DMS79 (cell line): ENCODE data around the gene ATXN7L1.

ENCODE experiments used
- DNase-seq: peaks from one replicate; lab custom pipeline; 2025; lab: John Stamatoyannopoulos, UW

The ATXN7L1 gene

DNA sequence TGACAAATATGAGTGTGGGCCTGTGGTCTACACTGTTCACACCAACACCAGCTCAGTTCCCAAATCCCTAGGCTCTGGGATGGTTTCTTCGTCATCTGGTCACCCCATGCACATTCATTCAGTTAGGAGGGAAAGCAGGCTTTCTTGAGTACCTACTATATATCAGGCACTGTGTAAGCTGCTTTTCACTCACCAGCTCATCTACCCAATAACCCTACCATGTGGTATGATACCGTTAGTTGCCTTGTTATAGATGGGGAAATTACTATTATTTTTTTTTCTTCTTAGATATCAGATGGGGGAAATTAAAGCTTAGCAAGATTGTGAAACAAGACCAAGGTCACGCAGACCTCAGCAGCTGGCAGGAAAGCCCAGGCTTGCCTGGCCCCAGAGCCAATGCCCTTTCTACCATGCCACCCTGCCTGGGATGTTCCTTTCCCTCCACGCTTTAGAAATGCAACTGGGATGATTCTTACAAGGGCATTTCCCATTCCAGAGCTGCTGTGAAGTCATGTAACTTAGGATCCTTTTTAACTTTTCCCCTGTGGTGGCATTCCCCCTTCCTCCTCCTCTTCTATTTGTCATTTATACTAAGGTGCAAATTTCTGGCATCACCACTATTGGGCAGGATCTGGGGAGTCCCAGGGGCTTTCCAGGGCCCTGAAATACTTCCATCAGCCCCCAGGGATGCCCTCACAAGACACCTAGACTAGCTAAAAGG, 202.0 kb downstream of the ATXN7L1 start:
- DNase-seq = no peak

DNA sequence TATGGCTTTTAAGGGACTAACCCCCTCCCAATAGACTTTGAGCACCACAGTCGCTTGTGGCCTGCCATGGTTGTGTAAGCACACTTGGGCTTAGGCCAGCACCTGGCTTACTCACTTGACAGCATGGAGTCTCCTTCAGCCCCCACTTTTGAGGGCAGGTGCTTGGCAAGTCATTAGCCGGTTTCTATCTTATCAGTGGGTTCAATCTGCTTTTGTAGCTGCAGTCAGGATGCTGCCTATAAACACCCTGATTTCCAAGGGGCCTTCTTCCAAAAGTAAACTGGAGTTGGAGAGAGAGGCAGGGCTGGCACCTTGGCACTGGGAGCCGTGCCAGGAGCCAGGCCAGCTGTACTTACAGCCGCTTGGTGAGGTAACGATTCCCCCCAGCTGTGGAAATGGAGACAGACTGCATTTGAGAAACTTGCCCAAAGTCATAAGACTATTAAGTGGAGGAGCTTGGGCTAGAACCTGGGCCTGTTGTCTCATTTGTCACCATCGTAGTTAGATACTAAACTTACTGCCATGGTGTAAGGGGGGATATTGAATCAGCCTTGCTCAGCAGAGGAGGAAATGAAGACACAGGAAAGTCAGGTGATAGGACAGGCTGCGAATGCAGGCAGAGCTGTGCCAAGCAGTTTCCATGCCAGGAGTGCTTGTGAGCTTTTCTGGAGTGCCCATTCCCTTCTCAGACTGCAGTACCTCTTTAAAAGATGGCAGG, 202.9 kb downstream of the ATXN7L1 start:
- DNase-seq = peak; percentile 99

DNA sequence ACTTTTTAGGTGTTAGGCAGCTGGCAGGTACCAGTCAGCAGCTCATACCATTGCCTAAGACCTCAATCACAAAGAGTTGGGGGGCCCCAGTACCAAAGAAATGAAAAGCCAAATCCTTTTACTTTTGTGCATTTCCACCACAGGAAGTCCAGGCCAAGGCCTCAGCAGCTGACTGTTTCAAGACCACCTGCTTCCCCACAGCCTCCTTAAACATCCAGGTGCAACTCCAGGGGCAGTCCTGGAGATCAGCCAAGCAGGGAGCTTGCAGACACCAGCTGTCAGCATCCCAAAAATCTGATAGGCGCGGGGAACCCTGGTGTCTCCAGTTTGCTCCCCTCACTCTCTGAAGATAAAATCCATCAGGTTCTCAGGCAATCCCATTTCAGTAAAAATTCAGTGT, 203.6 kb downstream of the ATXN7L1 start:
- peak; percentile 82 for DNase-seq

DNA sequence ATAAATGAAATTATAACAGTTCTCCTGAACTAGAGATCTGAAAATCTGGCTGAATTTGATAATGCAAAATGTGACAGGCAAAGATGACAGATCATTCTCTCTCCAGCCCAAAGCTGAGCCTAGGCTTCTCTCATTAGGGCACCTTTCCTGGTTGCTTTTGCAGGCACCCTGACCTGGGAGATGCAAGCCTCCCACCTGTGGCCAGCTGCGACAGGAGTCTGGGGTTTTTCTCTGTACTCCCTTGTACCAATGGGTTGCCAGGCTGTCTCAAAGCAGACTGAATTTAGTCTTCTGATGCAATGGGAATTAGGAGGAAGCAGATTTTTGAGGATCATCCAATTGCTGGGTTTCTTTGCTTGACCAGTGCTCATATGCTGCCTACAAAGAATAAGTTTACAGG, 210.1 kb downstream of the ATXN7L1 start:
- DNase-seq = no peak

DNA sequence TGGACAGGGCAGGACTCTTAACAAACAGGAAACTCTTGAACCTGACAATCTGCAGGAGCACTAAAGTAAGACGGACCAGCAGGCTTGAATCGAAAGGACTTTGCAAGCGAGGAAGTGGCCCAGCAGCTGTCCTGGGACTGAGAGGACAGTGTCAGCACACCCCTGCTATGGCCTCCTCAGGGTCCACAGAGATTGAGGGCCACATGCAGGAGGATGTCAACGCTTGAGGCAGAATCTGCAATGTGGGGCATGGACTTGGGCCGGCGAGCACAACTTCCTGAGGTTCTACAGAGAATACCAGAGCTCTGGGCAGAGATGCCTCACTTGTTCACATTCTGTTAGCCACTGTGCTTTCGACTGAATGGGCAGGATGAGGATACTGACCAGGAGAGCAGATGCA, 210.7 kb downstream of the ATXN7L1 start:
- DNase-seq = no peak

DNA sequence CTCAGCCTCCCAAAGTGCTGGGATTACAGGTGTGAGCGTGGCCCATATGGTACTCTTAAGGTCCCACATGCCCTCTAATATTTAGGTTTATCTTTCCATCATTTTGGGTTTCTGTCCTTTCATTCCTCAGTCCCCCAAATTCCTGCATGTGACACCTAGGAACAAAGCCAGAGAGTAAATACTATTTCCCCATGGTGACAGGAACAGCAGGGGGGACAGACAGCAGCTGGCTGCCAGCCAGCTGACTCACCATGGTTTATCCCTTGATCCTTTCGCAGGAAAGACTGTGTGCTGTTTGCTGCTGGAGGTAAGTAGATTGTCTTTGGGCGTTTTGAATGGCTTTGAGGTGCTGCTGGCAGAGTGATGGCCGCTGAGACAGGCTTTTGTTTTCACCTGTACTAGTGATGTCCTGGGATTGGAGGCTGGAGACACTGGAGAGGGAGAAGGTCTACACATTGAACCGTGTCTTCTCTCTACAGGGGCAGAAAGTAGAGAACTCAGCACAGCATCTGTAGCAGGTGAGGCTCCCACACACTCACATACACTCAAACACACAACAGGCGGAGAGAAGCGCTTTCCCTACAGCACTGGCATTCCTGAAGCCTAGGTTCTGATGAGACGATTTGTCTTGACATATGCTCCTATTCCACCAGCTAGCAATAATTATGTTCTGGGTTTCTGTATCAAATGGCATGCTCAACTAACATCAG, 211.4 kb downstream of the ATXN7L1 start:
- peak; percentile 72 for DNase-seq

DNA sequence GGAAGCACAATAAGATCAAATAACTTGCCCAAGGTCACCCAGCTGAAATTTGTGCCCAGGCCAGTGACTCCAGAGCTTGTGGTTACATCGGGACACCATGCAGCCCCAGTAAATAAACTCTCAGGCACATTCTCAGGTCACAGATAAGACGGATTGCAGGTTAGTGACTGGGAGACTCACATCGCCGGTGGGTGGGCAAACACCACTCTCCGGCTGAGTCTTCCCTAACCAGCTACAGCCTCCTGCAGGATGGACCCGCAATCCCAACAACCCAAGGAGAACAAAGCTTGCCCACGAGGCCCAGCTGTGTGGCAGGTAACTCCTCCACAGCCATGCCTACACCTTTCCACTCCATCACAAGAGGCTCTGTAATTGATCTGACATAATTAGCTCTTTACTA, 213.4 kb downstream of the ATXN7L1 start:
- no peak for DNase-seq

DNA sequence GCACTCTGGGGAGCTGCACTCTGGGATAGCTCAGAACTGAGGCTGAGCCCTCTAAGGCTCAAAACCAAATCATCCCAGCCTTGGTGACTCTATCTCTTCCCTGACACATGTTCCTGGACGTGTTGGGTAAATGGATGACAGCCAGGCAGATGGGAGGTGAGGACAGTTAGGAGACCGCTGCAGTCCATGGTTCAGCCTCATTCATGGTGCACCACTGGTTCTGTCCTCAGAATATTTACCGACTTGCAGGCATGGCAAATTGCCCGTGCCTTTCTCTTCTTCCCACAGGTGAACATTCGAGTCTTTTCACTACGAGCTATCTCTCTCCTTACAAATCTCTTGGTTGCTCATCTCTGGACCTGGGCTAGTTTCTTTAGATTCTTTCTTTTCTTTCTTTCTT, 214.8 kb downstream of the ATXN7L1 start:
- no peak for DNase-seq

DNA sequence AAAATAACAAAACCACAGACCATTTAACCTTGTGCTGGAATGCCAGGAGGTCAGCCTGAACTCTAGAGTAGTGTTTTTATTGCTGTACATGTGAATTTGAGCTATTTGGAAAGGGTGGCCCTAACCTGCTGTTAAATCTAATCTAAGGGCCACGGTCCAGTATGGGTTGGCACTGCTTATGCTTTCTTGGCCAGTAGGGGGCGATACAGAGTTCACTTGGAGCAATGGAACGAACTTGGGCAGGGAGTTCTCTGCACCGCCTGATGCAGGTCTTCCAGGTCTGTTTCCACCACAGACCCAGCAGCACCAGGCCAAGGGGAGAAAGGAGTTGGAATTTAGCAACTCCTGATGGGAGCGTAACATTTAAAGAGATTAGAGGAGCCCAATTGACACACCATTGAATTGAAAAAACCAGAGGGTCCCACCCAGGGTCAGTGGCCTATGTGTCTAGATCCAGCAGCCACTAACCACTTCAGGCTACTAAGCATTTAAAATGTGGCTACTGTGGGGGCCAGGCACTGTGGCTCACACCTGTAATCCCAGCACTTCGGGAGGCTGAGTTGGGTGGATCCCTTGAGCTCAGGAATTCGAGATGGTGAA, 219.4 kb downstream of the ATXN7L1 start:
- DNase-seq = no peak

DNA sequence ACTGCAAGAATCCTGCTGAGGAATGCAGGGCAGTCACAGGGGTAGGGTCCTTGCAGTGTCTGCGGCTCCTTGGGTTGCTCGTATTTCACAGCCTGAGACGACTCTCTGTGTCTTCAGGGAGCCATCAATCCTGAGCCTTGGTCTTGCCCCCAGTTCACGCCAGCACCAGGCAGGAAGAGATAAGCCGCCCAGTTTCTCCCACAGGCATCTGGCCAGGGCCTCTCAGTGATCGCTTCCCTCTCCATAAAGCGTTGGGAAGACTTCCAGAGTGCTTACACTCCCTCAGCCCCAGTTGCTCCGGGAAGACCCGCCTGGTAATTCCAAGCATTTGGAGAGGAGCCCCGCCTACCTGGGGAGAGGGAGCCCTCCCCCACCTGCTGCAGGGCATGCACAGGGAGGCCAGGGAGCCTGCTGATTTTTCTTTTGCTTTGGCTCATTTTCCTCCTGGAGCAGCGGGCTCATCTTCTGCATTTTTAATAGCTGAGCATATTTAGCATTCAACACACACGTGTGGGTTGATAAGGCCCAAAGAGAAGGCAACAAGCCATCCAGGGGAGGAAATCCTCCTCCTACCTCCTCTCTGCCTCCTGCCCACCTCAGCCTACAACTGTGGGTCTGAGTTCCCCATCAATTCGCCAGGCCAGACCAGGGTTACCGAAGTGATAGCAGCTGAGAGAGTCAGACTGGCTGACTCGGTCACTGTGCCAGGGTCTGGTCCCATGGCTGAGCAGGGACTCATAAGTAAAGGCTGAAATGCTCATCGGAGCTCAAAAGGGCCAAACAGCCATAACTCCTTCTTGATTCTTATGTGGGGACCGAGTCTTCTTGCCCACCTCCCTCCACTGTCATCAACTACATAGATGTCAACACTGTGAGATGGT, 220.7 kb downstream of the ATXN7L1 start:
- no peak for DNase-seq

DNA sequence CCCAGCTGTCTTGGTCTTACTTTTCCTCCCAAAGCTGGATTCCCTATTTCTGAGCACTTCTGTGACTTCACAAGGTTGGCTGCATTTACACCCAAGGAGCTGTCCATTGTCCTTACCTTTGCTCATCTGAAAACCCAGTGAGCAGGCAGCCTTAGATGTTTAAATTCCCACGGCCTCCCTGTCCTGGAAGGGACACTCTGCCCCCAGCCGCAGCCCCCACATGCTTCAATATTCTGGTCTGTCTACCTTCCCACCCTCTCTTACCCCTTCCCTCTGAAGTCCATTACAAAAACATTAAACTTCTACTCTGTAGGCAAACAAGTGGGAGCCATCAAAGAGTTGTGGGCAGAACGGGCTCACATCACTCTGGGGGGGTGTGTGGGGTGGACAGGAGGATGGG, 221.3 kb downstream of the ATXN7L1 start:
- DNase-seq = no peak

DNA sequence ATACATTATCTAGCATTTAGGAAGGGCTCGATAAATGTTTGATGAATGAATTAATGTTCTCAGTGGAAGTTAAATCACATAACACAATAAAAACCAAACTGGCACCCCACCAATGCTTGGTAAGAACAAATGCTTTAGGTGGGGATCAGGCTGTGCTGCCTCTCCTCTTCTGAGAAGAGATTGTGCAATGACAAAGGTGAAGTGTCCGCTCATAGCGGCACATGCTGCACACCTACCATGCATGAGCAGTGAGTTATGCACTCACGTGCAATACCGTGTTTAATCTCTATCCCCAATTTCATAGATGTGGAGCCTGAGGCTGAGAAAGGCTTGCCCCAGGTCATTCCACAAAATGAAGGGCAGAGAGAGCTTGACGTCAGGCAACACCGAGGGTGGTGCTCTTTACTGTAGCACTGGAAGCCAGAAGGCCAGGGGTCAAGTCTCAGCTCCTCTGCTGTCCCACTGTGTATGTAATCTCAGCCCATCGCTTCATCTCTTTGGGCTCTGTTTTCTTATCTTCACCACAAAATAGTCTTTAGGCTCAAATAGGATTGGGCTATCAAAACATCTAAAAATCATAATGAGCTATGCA, 222.2 kb downstream of the ATXN7L1 start:
- DNase-seq = no peak

DNA sequence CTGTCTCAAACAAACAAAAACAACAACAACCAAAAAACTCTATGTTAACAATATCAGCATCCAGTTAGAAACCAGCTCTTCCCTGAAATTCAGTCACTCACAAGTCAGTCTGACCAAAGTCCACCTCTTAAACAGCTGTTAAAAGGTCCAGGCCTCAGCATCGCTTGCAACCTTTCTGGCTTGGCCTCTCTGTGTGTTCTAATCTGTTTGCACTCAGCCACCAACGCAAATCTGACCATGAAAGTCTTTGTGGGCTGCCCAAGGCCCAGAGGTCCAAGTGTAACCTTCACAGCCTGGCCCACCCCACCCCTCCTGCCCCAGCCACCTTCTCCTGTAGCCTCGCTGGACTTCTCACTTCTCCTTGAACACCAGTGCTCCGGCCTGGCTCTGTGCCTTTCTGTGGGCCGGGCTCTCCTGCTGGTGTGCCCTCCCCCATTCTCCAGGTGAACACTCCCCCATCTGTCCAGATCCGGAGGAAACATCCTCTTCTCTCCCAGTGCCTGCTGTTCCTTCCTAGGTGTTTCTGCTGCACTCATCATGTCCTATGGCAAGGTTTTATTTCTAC, 222.9 kb downstream of the ATXN7L1 start:
- no peak for DNase-seq

DNA sequence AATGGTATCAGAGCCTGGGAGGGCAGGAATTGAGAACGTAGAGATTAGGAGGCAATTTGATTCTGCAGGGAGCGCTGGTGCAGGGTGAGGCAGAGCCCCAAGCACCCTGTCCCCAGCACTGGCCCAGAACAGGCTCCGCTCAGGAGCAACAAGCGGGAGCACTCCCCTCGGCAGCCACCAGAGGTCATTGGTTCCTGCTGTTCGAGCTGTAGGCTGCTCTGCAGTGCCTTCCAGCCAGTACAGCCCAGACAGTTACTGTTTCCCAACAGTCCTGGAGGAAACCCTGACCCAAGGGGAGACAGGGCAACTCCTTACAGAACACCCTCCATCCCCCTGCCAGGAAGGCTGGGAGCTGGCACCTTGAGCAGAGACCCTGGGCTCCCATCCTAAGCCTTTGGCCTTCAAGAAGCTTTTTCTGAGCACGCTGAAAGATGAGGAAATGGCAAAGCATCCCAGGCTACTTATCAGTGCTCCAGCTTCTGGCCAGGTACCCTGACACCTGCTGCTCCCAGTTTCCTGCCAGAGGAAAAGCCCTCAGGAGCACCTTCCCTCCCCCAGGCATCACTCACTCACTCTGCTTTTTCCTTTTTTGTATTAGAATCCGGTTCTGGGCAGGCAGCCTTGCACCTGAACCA, 223.9 kb downstream of the ATXN7L1 start:
- DNase-seq = peak; percentile 71

DNA sequence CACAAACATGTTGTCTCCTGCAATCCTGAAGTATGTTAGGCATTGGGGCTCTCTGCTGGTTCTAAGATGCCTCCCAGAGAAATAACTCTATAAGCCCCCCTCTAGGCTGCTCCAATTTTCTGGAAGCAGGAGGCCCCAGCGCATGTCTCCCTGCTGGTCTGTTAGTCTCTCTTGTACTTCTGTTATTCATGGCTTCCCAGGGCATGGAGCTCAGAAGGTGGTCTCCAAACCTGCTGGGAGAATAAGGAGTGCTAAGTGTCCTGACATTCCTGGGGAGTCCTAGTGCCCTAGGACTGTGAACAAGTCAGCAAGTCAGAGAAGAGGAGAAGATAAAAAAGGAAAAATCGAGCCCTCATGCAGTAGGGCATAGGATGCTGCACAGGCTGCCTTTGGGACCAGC, 224.6 kb downstream of the ATXN7L1 start:
- DNase-seq = no peak

DNA sequence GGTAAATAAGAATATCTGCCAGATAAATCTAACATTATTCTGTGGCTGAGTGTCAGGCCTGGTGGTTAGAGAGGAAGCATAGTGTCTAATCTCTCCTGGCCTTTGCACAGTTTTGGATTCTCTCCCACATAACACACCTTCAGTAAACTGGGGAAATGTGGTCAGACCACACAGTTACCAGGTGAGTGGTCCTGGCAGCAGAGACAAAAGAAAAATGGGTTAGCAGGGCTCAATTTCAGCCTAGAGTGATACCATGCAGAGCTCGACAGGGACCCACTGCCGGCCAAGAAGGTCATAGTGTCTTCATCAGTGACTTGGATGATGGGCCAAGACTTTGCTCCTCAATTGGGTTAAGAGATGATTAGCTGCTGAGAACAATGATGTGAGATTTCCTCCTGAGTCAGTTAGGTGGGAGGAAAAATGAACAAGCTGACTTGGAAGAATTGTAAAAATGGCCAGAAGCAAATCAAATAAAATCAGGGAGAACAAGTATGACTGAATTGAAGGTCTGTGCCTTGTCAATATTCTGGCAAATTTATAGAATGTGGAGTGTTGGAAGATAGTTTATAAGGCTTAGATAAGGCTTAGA, 225.9 kb downstream of the ATXN7L1 start:
- no peak for DNase-seq

DNA sequence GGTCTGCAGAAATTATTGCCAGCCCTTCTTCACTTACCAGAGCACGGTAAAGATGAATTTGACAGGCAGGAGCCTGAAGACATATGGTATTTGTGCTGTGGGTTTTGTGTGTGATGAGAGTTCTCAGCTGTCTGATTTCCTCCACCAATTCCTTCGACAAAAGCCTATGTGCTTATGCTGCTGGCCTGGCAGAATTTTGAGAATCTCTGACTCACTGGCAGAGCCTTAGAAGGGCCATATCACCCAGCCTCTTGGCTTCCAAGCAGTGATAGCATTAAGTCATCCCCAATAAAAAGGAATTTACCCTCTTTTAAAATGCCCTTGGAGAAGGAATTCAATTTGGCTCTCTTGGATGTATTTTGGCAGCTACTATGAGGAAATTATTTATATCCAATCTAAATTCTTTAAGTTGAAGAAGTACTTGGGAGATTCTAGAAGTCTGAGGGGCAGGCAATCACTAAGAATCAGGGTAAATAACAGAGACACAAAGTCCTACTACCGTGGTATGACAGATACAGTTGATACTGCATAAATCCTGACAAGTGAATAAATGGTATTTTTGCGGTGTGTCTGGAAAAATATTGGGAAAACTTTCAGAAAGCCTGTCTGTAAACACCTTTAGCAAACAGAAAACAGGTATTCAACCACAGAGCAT, 226.5 kb downstream of the ATXN7L1 start:
- no peak for DNase-seq

DNA sequence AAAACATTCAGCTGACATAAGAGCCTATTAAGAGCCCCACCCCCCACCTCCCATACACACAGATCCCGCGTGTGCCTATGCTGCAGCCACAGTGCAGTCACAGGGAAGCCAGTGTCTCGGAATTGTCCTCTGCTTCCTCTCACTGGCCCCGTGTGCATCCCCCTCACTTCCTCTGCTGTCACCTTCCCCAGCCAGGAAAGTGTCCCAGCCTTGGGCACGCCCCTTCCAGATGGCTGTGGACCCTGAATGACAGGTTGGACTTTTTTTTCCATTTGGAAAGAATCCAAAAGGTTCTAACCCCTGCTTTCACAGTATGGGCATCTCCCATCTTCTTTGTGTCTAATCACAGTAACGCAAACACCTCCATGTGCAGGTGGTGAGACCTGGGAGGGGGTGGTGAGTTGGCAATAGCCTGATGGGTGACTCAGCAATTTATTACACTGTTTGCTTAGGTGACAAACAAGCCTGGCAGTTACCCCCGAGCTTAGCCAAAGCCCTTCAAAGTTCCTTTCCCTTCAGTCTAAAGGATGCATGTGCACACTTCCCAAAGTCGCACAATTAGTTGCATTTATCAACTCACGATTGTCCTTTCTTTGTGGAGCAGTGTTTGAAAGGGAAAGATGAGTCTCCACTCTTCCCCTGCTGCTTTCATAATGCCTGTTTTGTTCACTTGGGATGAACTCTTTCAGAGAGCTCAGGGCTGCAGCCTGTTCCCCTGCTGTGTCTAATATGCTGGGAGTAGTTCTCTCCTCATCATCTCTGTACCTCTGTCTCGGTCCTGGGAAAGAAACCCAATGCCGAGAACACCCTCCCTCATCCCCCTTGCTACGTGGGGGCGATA, 227.6 kb downstream of the ATXN7L1 start:
- DNase-seq = peak; percentile 74

DNA sequence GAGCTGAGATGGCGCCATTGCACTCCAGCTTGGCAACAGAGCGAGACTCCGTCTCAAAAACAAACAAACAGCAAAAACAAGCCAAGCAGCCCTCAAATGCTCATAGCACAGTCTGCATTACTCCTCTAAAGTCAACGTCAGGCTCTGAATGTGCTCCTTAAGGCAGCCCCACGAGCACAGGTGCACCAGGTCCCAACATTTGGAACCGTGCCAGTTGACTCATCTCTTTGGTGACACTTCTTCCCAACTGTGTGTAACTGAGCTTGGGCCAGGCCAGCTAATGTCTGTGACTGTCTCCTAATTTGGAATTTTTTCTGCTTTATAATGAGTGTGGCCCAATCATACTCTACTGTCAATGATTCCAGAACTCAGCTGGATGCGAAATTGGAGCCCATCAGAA, 228.8 kb downstream of the ATXN7L1 start:
- peak; percentile 46 for DNase-seq
